Neutrophil (primary cell): ENCODE data around the gene DEDD2.

Experiments
- H3K27ac ChIP-seq: fragments of 200-600 bp; sonication (generic); 2 replicates; pipeline ENCODE4 v1.5.1; 2016; ENCODE audit warnings: mild to moderate bottlenecking, moderate library complexity
- H3K27me3 ChIP-seq: fragments of 200-600 bp; sonication (generic); 2 replicates; pipeline ENCODE4 v1.6.0; 2016; ENCODE audit warnings: mild to moderate bottlenecking
- H3K36me3 ChIP-seq: fragments of 200-600 bp; sonication (generic); 2 replicates; pipeline ENCODE4 v1.5.1; 2017
- H3K4me1 ChIP-seq, 2 experiments: fragments of 200-600 bp in 1 of 2; sonication (generic) in 1 of 2; 1 replicate in 1 of 2; 2 replicates in 1 of 2; pipeline versions ENCODE4 v1.5.1 to v1.6.1; 2013 to 2016; ENCODE audit warnings: low read depth in 1 of 2, low read length in 1 of 2, mild to moderate bottlenecking in 1 of 2, moderate library complexity in 1 of 2; ENCODE audit not compliant: control insufficient read depth in 1 of 2, insufficient read depth in 1 of 2
- H3K4me3 ChIP-seq, 2 experiments: fragments of 200-600 bp in 1 of 2; sonication (generic) in 1 of 2; 1 replicate in 1 of 2; 2 replicates in 1 of 2; pipeline ENCODE4 v1.5.1; 2013 to 2016; ENCODE audit warnings: low read depth in 1 of 2, low read length in 1 of 2, mild to moderate bottlenecking in 1 of 2, moderate library complexity in 1 of 2
- H3K9me3 ChIP-seq: fragments of 200-600 bp; sonication (generic); 2 replicates; pipeline ENCODE4 v1.5.1; 2016
- TF ChIP-seq, protein P1 (sequence below): fragments of 200-600 bp; sonication (generic); IDR thresholded peaks from 2 replicates; pipeline ENCODE4 v1.5.1; 2016; ENCODE audit warnings: antibody characterized with exemption

DEDD2 gene

DNA sequence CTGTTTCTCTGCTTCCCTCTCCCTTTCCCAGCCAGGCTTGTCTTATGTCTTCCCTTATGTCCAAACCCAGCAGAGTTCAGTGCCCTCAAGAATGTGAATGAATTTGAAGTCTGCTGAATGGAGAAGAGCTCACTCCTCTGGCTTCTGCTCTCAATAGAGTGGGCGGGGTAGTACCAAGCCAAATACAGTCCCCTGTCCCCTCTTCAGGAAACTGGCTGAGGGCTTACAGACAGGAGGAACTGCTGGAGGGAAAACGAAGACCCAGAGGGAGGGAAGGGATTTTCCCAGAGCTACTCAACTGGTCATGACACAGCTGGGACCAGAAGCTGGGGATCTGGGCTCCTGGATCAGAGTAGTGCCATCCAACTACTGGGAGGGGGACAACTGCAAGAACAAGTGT, 52.3 kb downstream of the DEDD2 start:
- TF ChIP-seq, protein P1, sequence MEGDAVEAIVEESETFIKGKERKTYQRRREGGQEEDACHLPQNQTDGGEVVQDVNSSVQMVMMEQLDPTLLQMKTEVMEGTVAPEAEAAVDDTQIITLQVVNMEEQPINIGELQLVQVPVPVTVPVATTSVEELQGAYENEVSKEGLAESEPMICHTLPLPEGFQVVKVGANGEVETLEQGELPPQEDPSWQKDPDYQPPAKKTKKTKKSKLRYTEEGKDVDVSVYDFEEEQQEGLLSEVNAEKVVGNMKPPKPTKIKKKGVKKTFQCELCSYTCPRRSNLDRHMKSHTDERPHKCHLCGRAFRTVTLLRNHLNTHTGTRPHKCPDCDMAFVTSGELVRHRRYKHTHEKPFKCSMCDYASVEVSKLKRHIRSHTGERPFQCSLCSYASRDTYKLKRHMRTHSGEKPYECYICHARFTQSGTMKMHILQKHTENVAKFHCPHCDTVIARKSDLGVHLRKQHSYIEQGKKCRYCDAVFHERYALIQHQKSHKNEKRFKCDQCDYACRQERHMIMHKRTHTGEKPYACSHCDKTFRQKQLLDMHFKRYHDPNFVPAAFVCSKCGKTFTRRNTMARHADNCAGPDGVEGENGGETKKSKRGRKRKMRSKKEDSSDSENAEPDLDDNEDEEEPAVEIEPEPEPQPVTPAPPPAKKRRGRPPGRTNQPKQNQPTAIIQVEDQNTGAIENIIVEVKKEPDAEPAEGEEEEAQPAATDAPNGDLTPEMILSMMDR = no peak
- peaks cover 49% of the 10 kb centered on the region for H3K27me3 ChIP-seq
- no peak overlapping the region for H3K4me3 ChIP-seq

DNA sequence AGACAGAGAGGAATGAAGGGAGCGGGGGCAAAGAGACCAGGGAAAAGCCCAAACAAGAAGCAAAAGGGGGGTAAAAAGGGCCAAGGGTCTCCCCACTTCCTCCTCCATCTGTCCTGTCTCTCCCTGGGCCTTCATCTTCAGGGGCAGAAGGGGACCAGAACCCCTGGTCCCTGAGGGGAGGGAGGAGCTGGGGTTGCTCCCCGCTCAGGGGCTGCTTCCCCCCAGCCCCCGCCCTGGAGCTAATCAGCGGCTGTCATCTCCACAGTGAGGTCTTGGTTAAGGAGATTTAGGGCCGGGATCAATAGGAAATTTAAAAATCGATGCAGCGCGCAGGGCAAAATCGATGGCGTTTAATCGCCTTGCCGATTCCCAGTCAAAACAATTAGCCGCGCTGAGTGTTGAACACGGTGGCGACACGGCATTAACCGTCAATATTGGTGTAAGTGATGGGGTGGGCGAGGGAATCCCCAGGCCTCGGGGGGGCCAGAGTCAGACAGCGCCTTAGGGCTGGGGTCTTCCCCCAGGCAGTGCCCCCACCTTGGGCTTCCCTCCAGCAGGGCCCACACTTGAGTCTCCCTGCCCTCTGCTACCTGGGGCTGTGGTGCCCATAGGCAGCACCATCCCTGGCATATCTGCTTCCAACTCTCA, 55.7 kb downstream of the DEDD2 start:
- peaks cover 0 to 1% of the 10 kb centered on the region in 2 experiments for H3K4me1 ChIP-seq
- H3K9me3 ChIP-seq = no peaks in the 10 kb centered on the region
- H3K27ac ChIP-seq = no peak overlapping the region
- TF ChIP-seq, protein P1 = no peak
- H3K27me3 ChIP-seq = peaks cover 58% of the 10 kb centered on the region
- no peak overlapping the region for H3K4me3 ChIP-seq
- no peaks in the 10 kb centered on the region for H3K36me3 ChIP-seq

More for the DNA sequence above, 52.3 kb downstream of the DEDD2 start:
- H3K36me3 ChIP-seq = no peaks in the 10 kb centered on the region
- H3K9me3 ChIP-seq = no peaks in the 10 kb centered on the region
- peaks cover 0 to 3% of the 10 kb centered on the region in 2 experiments for H3K4me1 ChIP-seq
- no peak overlapping the region for H3K27ac ChIP-seq

DNA sequence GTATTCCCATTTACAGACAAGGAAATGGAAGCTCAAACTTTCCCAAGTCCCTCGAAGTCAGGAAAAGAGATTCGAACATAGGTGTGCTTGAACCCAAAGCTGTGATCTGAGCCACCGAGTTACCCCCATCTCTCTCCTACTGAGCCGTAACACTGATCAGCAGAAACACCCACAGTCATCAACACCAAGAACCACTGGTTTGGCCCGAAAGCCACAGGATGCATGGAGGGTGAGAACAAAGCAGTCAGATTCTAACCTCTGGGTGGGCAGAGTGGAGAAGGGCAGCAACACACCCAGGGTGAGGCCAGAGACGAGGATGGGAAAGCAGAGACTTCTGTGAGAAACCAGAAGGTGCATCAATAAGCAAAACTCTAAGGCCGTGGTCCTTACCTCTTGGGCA, 57.5 kb downstream of the DEDD2 start:
- no peak overlapping the region for H3K4me3 ChIP-seq
- TF ChIP-seq, protein P1 = no peak
- H3K27ac ChIP-seq = no peak overlapping the region
- no peaks in the 10 kb centered on the region for H3K36me3 ChIP-seq
- H3K4me1 ChIP-seq = no peaks in the 10 kb centered on the region
- H3K9me3 ChIP-seq = no peaks in the 10 kb centered on the region
- peaks cover 57% of the 10 kb centered on the region for H3K27me3 ChIP-seq

GRCh38 chr19:42158926-42159325, 58.6 kb downstream of the DEDD2 start:
- peaks cover 0 to 5% of the 10 kb centered on the region in 2 experiments for H3K4me1 ChIP-seq
- H3K27me3 ChIP-seq = peaks cover 57% of the 10 kb centered on the region
- H3K9me3 ChIP-seq = no peaks in the 10 kb centered on the region
- no peaks in the 10 kb centered on the region for H3K36me3 ChIP-seq
- H3K27ac ChIP-seq = no peak overlapping the region
- TF ChIP-seq, protein P1 = no peak
- H3K4me3 ChIP-seq = no peak overlapping the region

- H3K36me3 ChIP-seq = no peaks in the 10 kb centered on the region
- TF ChIP-seq, protein P1 = no peak
Measured at GRCh38 chr19:42156571-42156970, 60.9 kb downstream of the DEDD2 start.

More at GRCh38 chr19:42156571-42156970, 60.9 kb downstream of the DEDD2 start:
- Histone ChIP-seq H3K9me3 (no peaks in the 10 kb centered on the region), H3K4me1 (peaks cover 0 to 5% of the 10 kb centered on the region in 2 experiments), H3K27me3 (peaks cover 53% of the 10 kb centered on the region), H3K4me3 (no peak overlapping the region), H3K27ac (no peak overlapping the region)
